PFSK-1 (cell line): Measurements from ENCODE around the gene PRKCQ. TPM values are rescaled to one million over a fixed set of nuclear protein-coding genes. Genes with fewer than 3 reads are reported as not detected.

Experiments used
- FOXP2 ChIP-seq: optimal IDR thresholded peaks from 2 replicates; pipeline ENCODE3; 2011; ENCODE audit warnings: borderline replicate concordance, control low read depth, inconsistent platforms; ENCODE audit not compliant: insufficient read depth; ENCODE audit errors: extremely low read length, extremely low read depth
- POLR2AphosphoS5 ChIP-seq: IDR thresholded peaks from 2 replicates; pipeline ENCODE4 v1.6.1; 2012; ENCODE audit warnings: low read depth, mild to moderate bottlenecking, control low read depth, low read length, moderate library complexity
- REST ChIP-seq, 2 experiments: IDR thresholded peaks; 2 replicates each; pipeline versions ENCODE4 v1.6.1 to v1.8.0; 2011 to 2012; ENCODE audit warnings: low read depth in 2 of 2, low read length in 2 of 2, control low read depth in 1 of 2, inconsistent platforms in 1 of 2, mild to moderate bottlenecking in 1 of 2, moderate library complexity in 1 of 2; ENCODE audit not compliant: insufficient read depth in 1 of 2
- SIN3A ChIP-seq: IDR thresholded peaks from 2 replicates; pipeline ENCODE4 v1.6.1; 2012; ENCODE audit warnings: mild to moderate bottlenecking, low read length, moderate library complexity, borderline replicate concordance; ENCODE audit not compliant: insufficient read depth
- TAF1 ChIP-seq: IDR thresholded peaks from 2 replicates; pipeline ENCODE4 v1.6.1; 2012; ENCODE audit warnings: low read length, control low read depth, borderline replicate concordance; ENCODE audit not compliant: insufficient read depth
- polyA plus RNA-seq: library from polyadenylated mRNA; unstranded; fragments of >200 nt; gene quantifications from one replicate; pipeline ENCODE4 v1.2.1, GENCODE V29; 2012; ENCODE audit warnings: low read depth, missing spikeins; ENCODE audit not compliant: insufficient read length

Gene PRKCQ
- polyA plus RNA-seq = not detected

- TF ChIP-seq SIN3A (no peak), FOXP2 (no peak), TAF1 (no peak), REST (IDR thresholded peaks at IDR 0.05; ENCODE audit: insufficient read depth in 1 of 2, low read depth in 2 of 2, low read length in 2 of 2) (no peak), POLR2AphosphoS5 (no peak)
Measured at GRCh38 chr10:6579904-6580278, at the start of gene PRKCQ. PRKCQ (minus strand) TSS chr10:6580276; CDS start chr10:6515135, 65,141 bp downstream.

- TF ChIP-seq FOXP2 (no peak), REST (IDR thresholded peaks at IDR 0.05; ENCODE audit: insufficient read depth in 1 of 2, low read depth in 2 of 2, low read length in 2 of 2) (no peak), TAF1 (no peak), POLR2AphosphoS5 (no peak), SIN3A (no peak)
Measured at GRCh38 chr10:6625428-6625827, 45.4 kb upstream of the PRKCQ start.

GRCh38 chr10:6624392-6624791 lies 44.3 kb upstream of the PRKCQ start:
- TF ChIP-seq SIN3A (no peak), TAF1 (no peak), FOXP2 (no peak), POLR2AphosphoS5 (no peak), REST (IDR thresholded peaks at IDR 0.05; ENCODE audit: insufficient read depth in 1 of 2, low read depth in 2 of 2, low read length in 2 of 2) (no peak)

GRCh38 chr10:6622921-6623320 lies 42.8 kb upstream of the PRKCQ start:
- TF ChIP-seq SIN3A = no peak
- TF ChIP-seq REST (IDR thresholded peaks at IDR 0.05; ENCODE audit: insufficient read depth in 1 of 2, low read depth in 2 of 2, low read length in 2 of 2) = no peak
- TF ChIP-seq TAF1 = no peak
- TF ChIP-seq POLR2AphosphoS5 = no peak
- no peak for TF ChIP-seq FOXP2

- TF ChIP-seq SIN3A (no peak), FOXP2 (no peak), TAF1 (no peak), POLR2AphosphoS5 (no peak), REST (IDR thresholded peaks at IDR 0.05; ENCODE audit: insufficient read depth in 1 of 2, low read depth in 2 of 2, low read length in 2 of 2) (no peak)
Measured at GRCh38 chr10:6621536-6621935, 41.5 kb upstream of the PRKCQ start.
